Inferior parietal cortex (tissue), 1 donor: Measurements from ENCODE around the gene CFAP20DC.
"Not testable (repeated sequence)": the region's sequence is repeated elsewhere in the genome, so short reads cannot be mapped to it uniquely, and the experiment has no call there.

ENCODE experiments used
- DNase-seq: peaks from one replicate; pipeline ENCODE4 v3.0.0-alpha.2; 2016; ENCODE audit errors: extremely low spot score

Gene CFAP20DC

DNA sequence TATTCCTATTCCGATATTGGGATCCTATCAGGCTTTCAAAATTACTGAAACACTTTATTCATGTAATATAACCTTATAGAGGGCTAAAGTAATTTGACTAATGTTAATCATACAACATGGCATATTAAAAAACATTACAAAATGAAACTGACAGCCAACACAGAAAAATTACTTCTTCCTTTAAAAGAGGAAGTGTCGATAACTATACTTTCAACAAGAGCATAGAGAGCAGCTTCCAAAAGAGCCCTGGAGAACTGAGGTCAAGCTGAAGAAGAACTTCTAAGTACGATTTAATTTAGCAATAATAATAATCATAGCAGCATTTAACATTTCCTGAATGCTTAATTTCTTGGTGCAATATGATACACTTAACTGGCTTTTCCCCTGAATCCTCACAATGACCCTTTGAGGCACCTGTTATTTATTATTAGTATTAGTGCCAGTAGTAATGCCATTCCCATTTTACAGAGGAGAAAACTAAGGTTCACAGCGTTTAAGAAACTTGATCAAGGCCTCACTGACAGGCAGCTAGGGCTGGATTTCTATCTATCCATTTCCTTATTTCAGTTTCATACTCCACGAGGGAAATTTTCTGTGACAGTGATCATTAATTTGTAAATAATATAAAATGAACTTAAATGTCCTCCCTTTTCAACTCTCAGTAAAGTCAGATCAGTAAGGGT is 181.6 kb downstream of the CFAP20DC start:
- DNase-seq = no peak

DNA sequence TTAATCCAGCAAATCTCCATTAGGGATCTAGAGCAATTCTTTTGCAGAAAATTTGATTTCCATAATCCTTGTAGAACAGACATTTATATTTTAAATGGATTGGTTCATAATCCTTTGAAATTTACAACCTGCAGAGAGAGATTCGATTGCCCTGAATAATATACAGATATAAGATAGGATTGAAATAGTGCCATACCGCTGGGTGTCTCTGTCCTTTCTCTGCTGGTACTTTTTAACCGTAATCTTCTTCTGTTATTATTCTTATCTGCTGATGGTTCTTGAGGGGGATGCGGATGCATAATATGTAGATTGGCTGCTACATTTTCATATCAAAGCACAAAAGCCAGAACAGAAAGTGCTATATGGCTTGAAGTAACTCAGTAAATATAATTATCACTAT is 182.2 kb downstream of the CFAP20DC start:
- DNase-seq = no peak

- no peak for DNase-seq
These were observed 183.7 kb downstream of the CFAP20DC start for GRCh38 chr3:58866079-58866478.

DNA sequence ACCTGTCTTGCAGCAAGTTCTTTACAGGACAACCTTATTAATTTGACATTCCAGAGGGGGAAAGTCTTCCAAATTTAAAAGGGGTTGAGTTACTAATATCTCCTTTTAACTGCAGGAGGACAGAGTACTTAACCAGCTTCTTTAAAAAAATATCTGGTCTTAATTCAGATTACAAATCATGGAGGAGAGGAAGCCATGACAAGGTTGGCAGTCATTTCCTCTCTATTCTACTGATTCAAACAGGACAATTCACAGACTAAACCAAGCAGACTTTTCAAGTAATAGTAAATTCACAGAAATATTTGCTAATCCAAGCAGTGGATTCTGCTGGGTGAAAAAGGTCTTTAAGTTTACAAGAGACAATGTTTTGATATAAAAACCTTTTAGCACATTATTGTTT is 185.3 kb downstream of the CFAP20DC start:
- DNase-seq = no peak

DNA sequence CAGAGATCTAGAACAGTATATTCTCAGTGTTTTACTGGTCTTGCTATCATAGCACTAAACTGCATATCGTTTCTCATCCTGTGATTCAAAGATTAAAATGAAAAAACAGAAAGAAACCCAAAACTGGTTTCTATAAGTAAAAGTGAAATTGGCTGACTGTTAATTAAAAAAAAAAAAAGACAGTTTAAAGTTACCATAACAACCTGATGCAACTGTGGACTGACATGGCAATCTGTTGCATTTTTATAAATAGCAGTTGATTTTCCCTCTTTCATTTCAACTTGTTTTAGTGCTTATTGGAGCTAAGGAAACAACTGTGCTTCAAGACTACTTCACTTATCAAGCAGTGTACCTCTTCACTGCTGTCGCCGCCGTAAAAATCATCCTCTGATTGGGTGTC is 186.6 kb downstream of the CFAP20DC start:
- DNase-seq = no peak

GRCh38 chr3:58861551-58861950 is 188.3 kb downstream of the CFAP20DC start:
- no peak for DNase-seq

DNA sequence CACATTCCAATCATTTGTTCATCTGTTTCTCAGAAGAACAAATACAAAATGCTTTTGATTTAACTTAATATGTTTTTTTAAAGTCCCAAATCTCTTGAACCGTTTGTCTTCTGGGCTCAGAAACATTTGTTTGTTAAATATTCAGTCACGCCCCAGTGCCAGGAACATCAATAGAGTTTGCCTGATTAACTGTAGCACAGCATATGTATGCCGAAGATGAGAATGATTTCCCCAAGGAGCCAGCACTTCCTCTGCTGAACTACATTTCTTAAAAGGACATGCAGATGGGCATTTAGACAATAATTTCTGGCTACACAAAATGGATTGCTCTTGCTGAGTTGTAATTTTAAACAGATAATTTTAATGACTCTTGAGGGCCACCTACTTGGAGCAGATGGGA is 191.7 kb downstream of the CFAP20DC start:
- no peak for DNase-seq

DNA sequence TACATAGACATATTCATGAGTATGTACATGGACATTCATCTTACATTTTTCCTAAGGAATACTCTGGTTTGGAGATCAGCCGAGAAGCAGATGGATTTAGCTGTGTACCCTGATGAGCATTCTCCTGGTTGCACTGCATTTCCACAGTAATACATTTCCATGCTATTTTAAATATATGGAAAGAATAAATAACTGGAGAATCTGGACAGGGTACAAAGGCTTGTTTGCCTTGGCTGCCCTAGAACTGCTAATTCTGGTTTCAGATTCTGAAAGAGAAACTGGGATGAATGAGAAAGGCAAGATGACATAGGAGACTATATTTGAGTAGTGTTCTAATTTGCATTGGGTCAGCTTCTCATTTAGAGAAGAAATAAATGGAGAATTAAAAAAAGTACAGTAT is 192.4 kb downstream of the CFAP20DC start:
- DNase-seq = no peak

DNA sequence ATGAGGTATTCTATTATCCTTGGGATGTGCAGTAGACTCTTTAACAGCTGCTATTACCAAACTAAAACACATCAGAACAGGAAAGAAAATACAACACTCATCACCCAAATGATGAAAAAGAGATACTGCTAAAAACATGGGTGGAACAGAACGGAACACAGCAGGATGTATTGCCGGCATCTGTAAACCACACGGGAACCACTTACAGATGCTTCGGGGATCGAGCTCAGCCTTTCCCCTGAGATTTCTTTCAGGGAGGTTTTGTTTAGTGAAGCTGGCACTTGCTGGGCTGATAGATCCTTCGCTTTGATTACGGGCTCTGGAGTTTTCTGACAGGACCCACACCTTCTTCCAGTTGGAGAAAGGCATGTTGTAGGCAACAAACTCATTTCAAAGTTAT is 201.0 kb downstream of the CFAP20DC start:
- DNase-seq = no peak

GRCh38 chr3:58842050-58842747 is 207.6 kb downstream of the CFAP20DC start:
- not testable (repeated sequence) for DNase-seq

DNA sequence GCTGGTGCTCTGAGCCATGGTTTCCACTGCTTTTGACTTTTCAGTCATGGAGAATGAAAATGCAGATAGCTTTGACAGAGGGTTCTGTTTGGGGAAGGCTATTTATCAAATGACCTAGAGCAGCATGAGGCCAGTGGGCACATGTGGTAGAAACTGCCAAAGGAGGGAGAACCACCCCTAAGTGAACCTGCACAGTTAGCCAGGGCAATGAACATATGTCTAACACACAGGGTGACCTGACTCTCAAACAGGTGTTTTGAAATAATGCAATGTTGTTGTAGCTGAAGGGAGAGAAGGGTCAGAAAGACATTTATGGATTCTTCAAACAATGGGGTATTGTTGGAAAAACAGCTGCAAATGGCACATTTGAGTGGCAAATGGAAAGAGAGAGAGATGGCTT is 208.9 kb downstream of the CFAP20DC start:
- no peak for DNase-seq

DNA sequence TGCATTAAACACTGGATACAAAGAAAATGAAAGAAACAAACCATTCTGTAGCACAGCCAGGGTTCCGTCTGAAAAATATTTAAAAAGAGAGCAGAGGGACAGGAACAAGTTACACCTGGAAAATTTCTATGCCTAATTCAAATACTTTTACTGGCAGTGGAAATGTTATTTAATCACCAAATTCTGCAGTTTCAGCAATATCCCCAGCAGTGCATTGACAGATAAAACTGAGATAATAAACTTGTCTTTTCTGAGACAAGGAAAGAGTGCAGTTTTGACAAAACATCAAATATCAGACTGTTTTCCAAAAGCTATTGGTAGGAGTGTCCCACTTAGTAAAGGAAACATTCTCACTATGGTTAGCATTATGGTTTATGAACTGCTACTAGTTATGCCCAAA is 209.9 kb downstream of the CFAP20DC start:
- no peak for DNase-seq

DNA sequence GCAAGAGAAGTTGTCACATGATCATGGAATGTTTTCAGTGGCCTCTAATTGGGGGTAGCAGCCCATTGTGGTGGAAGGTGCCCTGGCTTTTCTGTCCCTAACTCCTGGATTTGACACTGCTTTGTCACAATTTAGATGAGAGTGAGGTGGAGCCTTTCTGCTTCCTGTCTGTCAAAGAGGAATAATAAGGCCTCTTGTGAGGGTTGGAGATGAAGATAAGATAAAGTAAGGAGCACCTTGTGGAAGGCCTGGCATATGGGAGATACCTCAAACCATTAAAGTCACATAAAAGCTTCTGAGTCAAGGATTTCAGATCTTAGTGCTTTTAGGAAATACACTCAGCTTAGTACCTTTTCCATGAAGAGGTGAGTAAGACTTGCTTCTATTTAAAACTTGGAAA is 210.6 kb downstream of the CFAP20DC start:
- no peak for DNase-seq

DNA sequence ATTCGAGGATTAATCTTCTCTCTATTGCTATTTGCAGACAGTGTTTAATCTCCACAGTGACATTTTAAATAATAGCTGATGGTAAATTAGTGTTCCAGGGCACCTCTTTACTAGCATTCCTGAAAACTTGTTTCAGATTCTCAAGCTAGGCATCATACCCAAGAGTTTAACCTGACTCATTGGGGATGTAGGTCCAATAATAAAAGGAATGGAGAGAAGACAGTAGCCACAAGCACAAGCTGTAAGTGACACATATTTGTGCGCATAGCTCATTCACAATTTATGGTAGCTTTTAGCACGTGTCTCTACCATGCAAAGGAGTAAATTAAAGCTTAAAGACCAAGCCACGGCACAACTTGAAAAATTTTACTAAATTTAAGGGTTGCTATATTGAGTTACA is 212.0 kb downstream of the CFAP20DC start:
- DNase-seq = no peak

- no peak for DNase-seq
These were observed 212.5 kb downstream of the CFAP20DC start for GRCh38 chr3:58837141-58837843.

- DNase-seq = no peak
These were observed 214.7 kb downstream of the CFAP20DC start for GRCh38 chr3:58835086-58835485.

DNA sequence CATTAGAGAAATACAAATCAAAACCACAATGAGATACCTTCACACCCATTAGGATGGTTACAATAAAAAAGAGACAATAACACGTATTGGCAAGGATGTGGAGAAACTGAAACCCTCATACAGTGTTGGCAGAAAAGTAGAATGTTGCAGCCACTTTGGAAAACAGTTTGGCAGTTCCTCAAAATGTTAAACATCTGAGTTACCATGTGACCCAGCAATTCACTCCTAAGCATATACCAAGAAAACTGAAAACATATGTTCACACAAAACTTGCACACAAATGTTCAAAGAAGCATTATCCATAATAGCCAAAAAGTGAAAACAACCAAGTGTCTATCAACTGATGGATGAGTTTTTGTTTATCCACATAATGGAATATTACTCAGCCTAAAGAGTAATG is 216.3 kb downstream of the CFAP20DC start:
- DNase-seq = no peak

GRCh38 chr3:58829321-58830000 is 220.4 kb downstream of the CFAP20DC start:
- DNase-seq = no peak

DNA sequence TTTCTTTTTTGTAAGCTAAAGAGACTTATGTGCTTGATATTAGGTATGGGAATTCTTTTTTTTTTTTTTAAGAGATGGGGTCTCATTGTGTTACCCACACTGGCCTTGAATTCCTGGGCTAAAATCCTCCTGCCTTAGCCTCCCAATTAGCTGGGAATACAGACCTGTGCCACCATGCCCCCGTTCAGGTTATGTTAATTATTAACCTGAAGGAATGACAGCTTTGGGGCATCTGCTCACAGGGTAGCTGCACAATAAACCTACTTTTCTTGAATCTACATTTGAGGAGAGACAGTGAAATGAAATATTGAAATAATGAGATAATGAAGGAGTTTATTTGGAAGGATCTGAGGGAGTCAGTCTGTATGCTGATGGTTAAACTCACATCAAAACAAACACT is 225.0 kb downstream of the CFAP20DC start:
- no peak for DNase-seq

- DNase-seq = peak; percentile 77
These were observed 225.5 kb downstream of the CFAP20DC start for GRCh38 chr3:58824285-58824684.

DNA sequence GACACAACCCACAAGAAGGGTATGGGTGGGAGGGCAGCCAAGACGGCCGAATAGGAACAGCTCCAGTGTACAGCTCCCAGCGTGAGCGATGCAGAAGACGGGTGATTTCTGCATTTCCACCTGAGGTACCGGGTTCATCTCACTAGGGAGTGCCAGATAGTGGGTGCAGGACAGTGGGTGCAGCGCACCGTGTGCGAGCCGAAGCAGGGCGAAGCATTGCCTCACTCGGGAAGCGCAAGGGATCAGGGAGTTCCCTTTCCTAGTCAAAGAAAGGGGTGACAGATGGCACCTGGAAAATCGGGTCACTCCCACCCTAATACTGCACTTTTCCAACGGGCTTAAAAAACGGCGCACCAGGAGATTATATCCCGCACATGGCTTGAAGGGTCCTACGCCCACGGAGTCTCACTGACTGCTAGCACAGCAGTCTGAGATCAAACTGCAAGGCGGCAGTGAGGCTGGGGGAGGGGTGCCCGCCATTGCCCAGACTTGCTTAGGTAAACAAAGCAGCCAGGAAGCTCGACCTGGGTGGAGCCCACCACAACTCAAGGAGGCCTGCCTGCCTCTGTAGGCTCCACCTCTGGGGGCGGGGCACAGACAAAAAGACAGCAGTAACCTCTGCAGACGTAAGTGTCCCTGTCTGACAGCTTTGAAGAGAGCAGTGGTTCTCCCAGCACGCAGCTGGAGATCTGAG is 243.1 kb downstream of the CFAP20DC start:
- not testable (repeated sequence) for DNase-seq

DNA sequence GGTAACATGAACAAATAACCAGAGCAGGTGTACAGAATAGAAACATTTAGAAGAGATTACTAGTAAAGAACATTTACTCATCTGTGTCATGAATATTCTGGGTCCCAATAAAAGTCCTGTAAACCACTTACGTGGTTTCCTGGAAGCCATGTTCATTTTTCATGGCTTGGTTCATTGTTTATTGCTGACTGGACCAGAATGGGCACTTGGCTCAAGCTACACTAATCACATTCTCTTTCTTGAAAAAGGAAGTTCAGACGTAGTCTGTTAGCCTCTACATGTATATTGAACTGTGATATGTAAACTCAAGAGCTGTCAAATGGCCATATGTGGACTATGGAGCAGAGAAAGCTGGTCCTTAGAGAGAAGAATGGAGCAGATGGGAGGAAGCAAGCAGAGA is 244.9 kb downstream of the CFAP20DC start:
- DNase-seq = no peak
